KOPT-K1 (cell line): ENCODE measurements around the gene DEFB129.
"Not testable (repeated sequence)": the region's sequence is repeated elsewhere in the genome, so short reads cannot be mapped to it uniquely, and the experiment has no call there.

ENCODE experiments used
- H3K27ac ChIP-seq: fragments of 200-600 bp; sonication (generic); 2 replicates; pipeline ENCODE4 v1.5.1; 2016; ENCODE audit warnings: antibody characterized with exemption, mild to moderate bottlenecking, low read depth, low read length; ENCODE audit not compliant: poor library complexity, severe bottlenecking
- H3K36me3 ChIP-seq: fragments of 200-600 bp; sonication (generic); 2 replicates; pipeline ENCODE4 v1.5.1; 2017; ENCODE audit warnings: antibody characterized with exemption, mild to moderate bottlenecking, low read length, moderate library complexity; ENCODE audit not compliant: insufficient read depth
- H3K9me3 ChIP-seq: fragments of 200-600 bp; sonication (generic); 2 replicates; pipeline ENCODE4 v1.5.1; 2017; ENCODE audit warnings: antibody characterized with exemption, low read length, mild to moderate bottlenecking; ENCODE audit not compliant: insufficient read depth, poor library complexity, severe bottlenecking

DEFB129 gene

GRCh38 chr20:226958-227357, at the start of gene DEFB129:
DEFB129 (plus strand) TSS chr20:227258; CDS start chr20:227289, 31 bp downstream.
- Histone ChIP-seq H3K36me3 (no peaks in the 10 kb centered on the region), H3K27ac (no peak within 1 kb of the TSS), H3K9me3 (no peaks in the 10 kb centered on the region)

- H3K27ac ChIP-seq, result no peak overlapping the region
- peaks cover 25% of the 10 kb centered on the region for H3K9me3 ChIP-seq
- H3K36me3 ChIP-seq, result no peaks in the 10 kb centered on the region
Observed at GRCh38 chr20:184288-184687, 42.8 kb upstream of the DEFB129 start.

- Histone ChIP-seq H3K36me3 (no peaks in the 10 kb centered on the region), H3K27ac (no peak overlapping the region), H3K9me3 (peaks cover 33% of the 10 kb centered on the region)
Observed at GRCh38 chr20:187733-188132, 39.3 kb upstream of the DEFB129 start.

- Histone ChIP-seq H3K27ac (no peak within 1 kb of the TSS), H3K9me3 (peaks cover 17% of the 10 kb centered on the region), H3K36me3 (no peaks in the 10 kb centered on the region)
Observed at GRCh38 chr20:189611-190010, 37.4 kb upstream of the DEFB129 start, which contains the start of gene DEFB128. DEFB128 (minus strand) TSS chr20:189711; CDS start chr20:189623, 88 bp downstream.

- H3K9me3 ChIP-seq, result peaks cover 14% of the 10 kb centered on the region
- no peaks in the 10 kb centered on the region for H3K36me3 ChIP-seq
- H3K27ac ChIP-seq, result no peak overlapping the region
Observed at GRCh38 chr20:198225-198624, 28.8 kb upstream of the DEFB129 start.

- no peak overlapping the region for H3K27ac ChIP-seq
- no peaks in the 10 kb centered on the region for H3K36me3 ChIP-seq
- peaks cover 14% of the 10 kb centered on the region for H3K9me3 ChIP-seq
Observed at GRCh38 chr20:199996-200395, 27.1 kb upstream of the DEFB129 start.

GRCh38 chr20:203630-204029, 23.4 kb upstream of the DEFB129 start:
- not testable (repeated sequence) for H3K27ac ChIP-seq, H3K9me3 ChIP-seq, H3K36me3 ChIP-seq

- Histone ChIP-seq H3K9me3 (no peaks in the 10 kb centered on the region), H3K27ac (no peak overlapping the region), H3K36me3 (no peaks in the 10 kb centered on the region)
Observed at GRCh38 chr20:208942-209566, 18.0 kb upstream of the DEFB129 start.

- Histone ChIP-seq H3K36me3 (no peaks in the 10 kb centered on the region), H3K9me3 (no peaks in the 10 kb centered on the region), H3K27ac (no peak overlapping the region)
Observed at GRCh38 chr20:210809-211502, 16.1 kb upstream of the DEFB129 start.

- no peaks in the 10 kb centered on the region for H3K36me3 ChIP-seq
- no peak overlapping the region for H3K27ac ChIP-seq
- H3K9me3 ChIP-seq, result no peaks in the 10 kb centered on the region
Observed at GRCh38 chr20:214383-214782, 12.7 kb upstream of the DEFB129 start.

GRCh38 chr20:215796-216195, 11.3 kb upstream of the DEFB129 start:
- Histone ChIP-seq H3K27ac (no peak overlapping the region), H3K9me3 (no peaks in the 10 kb centered on the region), H3K36me3 (no peaks in the 10 kb centered on the region)

GRCh38 chr20:217266-217665, 9.8 kb upstream of the DEFB129 start:
- Histone ChIP-seq H3K9me3 (no peaks in the 10 kb centered on the region), H3K27ac (no peak overlapping the region), H3K36me3 (no peaks in the 10 kb centered on the region)

GRCh38 chr20:219290-220115, 7.6 kb upstream of the DEFB129 start:
- Histone ChIP-seq H3K9me3 (no peaks in the 10 kb centered on the region), H3K36me3 (no peaks in the 10 kb centered on the region), H3K27ac (no peak overlapping the region)

- no peak overlapping the region for H3K27ac ChIP-seq
- H3K9me3 ChIP-seq, result no peaks in the 10 kb centered on the region
- no peaks in the 10 kb centered on the region for H3K36me3 ChIP-seq
Observed at GRCh38 chr20:221258-221830, 5.7 kb upstream of the DEFB129 start.

GRCh38 chr20:225879-226278, 1.2 kb upstream of the DEFB129 start:
- H3K9me3 ChIP-seq, H3K36me3 ChIP-seq, H3K27ac ChIP-seq: not testable (repeated sequence)
